ENCODE data around the gene KY. TPM values are rescaled to one million over a fixed set of nuclear protein-coding genes. Genes with fewer than 3 reads are reported as not detected.

Gene KY
- 0.29 TPM in 1 of 2 replicates, not detected in the other for total RNA-seq (2014; rRNA removed)
- Bru-seq, nascent RNA, result not detected
- BruChase-seq, experiment 1, labeled RNA remaining after a 6-hour chase, result percentile 2 among the genes with signal in this experiment
- BruChase-seq, experiment 2, labeled RNA remaining after a 2-hour chase, result not detected
- long read RNA-seq, result 0 reads

- H2AFZ ChIP-seq (ENCODE audit: low read length), result no peak within 1 kb of the TSS
- BruUV-seq (replicated peaks), result no TSS peak
- DNase-seq, result no peak
- no peak within 1 kb of the TSS for H3K27ac ChIP-seq (ENCODE audit: low read length)
- no peak within 1 kb of the TSS for H3K4me3 ChIP-seq (ENCODE audit: low read length)
- no peak for ATAC-seq
- no peak within 1 kb of the TSS for H3K9ac ChIP-seq (ENCODE audit: low read length)
- intact Hi-C loops (cut with micrococcal nuclease), result no loop called here
- no peaks in the 10 kb centered on the region for H3K4me1 ChIP-seq (ENCODE audit: insufficient read depth, low read length)
- no peaks in the 10 kb centered on the region for H3K9me3 ChIP-seq (ENCODE audit: low read length)
- no peak within 1 kb of the TSS for H3K4me2 ChIP-seq (ENCODE audit: low read length)
- no peaks in the 10 kb centered on the region for H3K36me3 ChIP-seq (ENCODE audit: low read depth, low read length)
- H3F3A ChIP-seq (ENCODE audit: low read length, unreplicated experiment), result no peaks in the 10 kb centered on the region
- POLR2A ChIA-PET (ENCODE audit: unreplicated experiment), result no interaction called here
- H4K20me1 ChIP-seq (ENCODE audit: low read length), result no peaks in the 10 kb centered on the region
- no peaks in the 10 kb centered on the region for H3K79me2 ChIP-seq (ENCODE audit: low read length)
- no peak for TF ChIP-seq EZH2phosphoT487 (IDR thresholded peaks at IDR 0.05; ENCODE audit: borderline replicate concordance, low read length)
- no peak for TF ChIP-seq CTCF (conservative IDR thresholded peaks at IDR 0.05; ENCODE audit: low read depth, low read length)
- TF ChIP-seq EZH2 (IDR thresholded peaks at IDR 0.05; ENCODE audit: low read length, unreplicated experiment), result no peak
- CTCF ChIA-PET, result no interaction called here
- H3K27me3 ChIP-seq (ENCODE audit: low read length), result peaks cover 16% of the 10 kb centered on the region
- H3K9me2 ChIP-seq (replicated peaks; ENCODE audit: low read length), result no peaks in the 10 kb centered on the region
Measured at GRCh38 chr3:134650431-134651346, at the start of gene KY. TSS of gene KY (minus strand) at chr3:134651022. CDS start at chr3:134650960, 62 bp downstream.

GRCh38 chr3:134699721-134700120, 48.9 kb upstream of the KY start:
- CTCF ChIA-PET, result no interaction called here
- no peak overlapping the region for H3K4me2 ChIP-seq (ENCODE audit: low read length)

More at GRCh38 chr3:134699721-134700120, 48.9 kb upstream of the KY start:
- intact Hi-C loops (cut with micrococcal nuclease), result no loop called here
- no TSS peak for BruUV-seq (replicated peaks)
- Histone ChIP-seq H3K9me2 (replicated peaks; ENCODE audit: low read length) (no peaks in the 10 kb centered on the region), H3K4me3 (ENCODE audit: low read length) (no peak overlapping the region), H2AFZ (ENCODE audit: low read length) (no peak overlapping the region), H3K9ac (ENCODE audit: low read length) (no peak overlapping the region), H4K20me1 (ENCODE audit: low read length) (no peaks in the 10 kb centered on the region), H3K36me3 (ENCODE audit: low read depth, low read length) (no peaks in the 10 kb centered on the region), H3K9me3 (ENCODE audit: low read length) (no peaks in the 10 kb centered on the region), H3F3A (ENCODE audit: low read length, unreplicated experiment) (no peaks in the 10 kb centered on the region), H3K27ac (ENCODE audit: low read length) (no peak overlapping the region), H3K79me2 (ENCODE audit: low read length) (no peaks in the 10 kb centered on the region), H3K4me1 (ENCODE audit: insufficient read depth, low read length) (no peaks in the 10 kb centered on the region), H3K27me3 (ENCODE audit: low read length) (0 out of 2 replicates have a peak, but pooled peaks cover 3% of the 10 kb centered on the region)
- TF ChIP-seq CTCF (conservative IDR thresholded peaks at IDR 0.05; ENCODE audit: low read depth, low read length), result no peak
- no peak for TF ChIP-seq EZH2 (IDR thresholded peaks at IDR 0.05; ENCODE audit: low read length, unreplicated experiment)
- TF ChIP-seq EZH2phosphoT487 (IDR thresholded peaks at IDR 0.05; ENCODE audit: borderline replicate concordance, low read length), result no peak
- ATAC-seq (no peak), DNase-seq (no peak)
- POLR2A ChIA-PET (ENCODE audit: unreplicated experiment), result no interaction called here
